CD14-positive monocyte (primary cell): ENCODE data around the gene RRP7A. TPM values are rescaled to one million over a fixed set of nuclear protein-coding genes. Genes with fewer than 3 reads are reported as not detected.
"Not testable (repeated sequence)": the region's sequence is repeated elsewhere in the genome, so short reads cannot be mapped to it uniquely, and the experiment has no call there.

Experiments used
- DNase-seq, 3 donors: peaks; one replicate each; pipeline ENCODE4 v3.0.0-alpha.2; 2011 to 2022
- H2AFZ ChIP-seq: 2 replicates; pipeline ENCODE4 v1.6.0; 2012; ENCODE audit warnings: mild to moderate bottlenecking, low read depth, low read length, inconsistent platforms; ENCODE audit not compliant: insufficient read depth, poor library complexity, severe bottlenecking
- H3K27ac ChIP-seq, 2 donors: 1 replicate in 1 of 2; 2 replicates in 1 of 2; pipeline ENCODE4 v1.5.1; 2012 to 2013; ENCODE audit warnings: low read length in 2 of 2, control low read depth in 1 of 2, inconsistent platforms in 1 of 2, low read depth in 1 of 2, mild to moderate bottlenecking in 1 of 2
- H3K27me3 ChIP-seq, 2 donors: one replicate each; pipeline versions ENCODE4 v1.6.0 to v1.6.1; 2011 to 2013; ENCODE audit warnings: low read length in 2 of 2; ENCODE audit not compliant: control insufficient read depth in 2 of 2, insufficient read depth in 2 of 2
- H3K36me3 ChIP-seq, 2 donors: replicated peaks in 1 of 2; 1 replicate in 1 of 2; 2 replicates in 1 of 2; pipeline versions ENCODE4 v1.5.1 to v1.6.1; 2012 to 2013; ENCODE audit warnings: low read length in 2 of 2, control low read depth in 1 of 2, inconsistent platforms in 1 of 2, mild to moderate bottlenecking in 1 of 2; ENCODE audit not compliant: insufficient read depth in 2 of 2, control insufficient read depth in 1 of 2
- H3K4me1 ChIP-seq, 2 donors: 1 replicate in 1 of 2; 2 replicates in 1 of 2; pipeline versions ENCODE4 v1.5.1 to v1.6.1; 2012 to 2013; ENCODE audit warnings: low read length in 2 of 2, control low read depth in 1 of 2, inconsistent platforms in 1 of 2, mild to moderate bottlenecking in 1 of 2, moderate library complexity in 1 of 2; ENCODE audit not compliant: insufficient read depth in 2 of 2, control insufficient read depth in 1 of 2
- H3K4me2 ChIP-seq: replicated peaks from 2 replicates; pipeline ENCODE3; 2012; ENCODE audit warnings: low read length, moderate library complexity, mild to moderate bottlenecking; ENCODE audit not compliant: poor library complexity, severe bottlenecking; ENCODE audit errors: extremely low read depth
- H3K4me3 ChIP-seq, 3 experiments: fragments of 200-600 bp in 1 of 3; sonication (generic) in 1 of 3; replicated peaks in 1 of 3; 1 replicate in 2 of 3; 2 replicates in 1 of 3; pipeline ENCODE4 v1.5.1; 2011 to 2013; ENCODE audit warnings: low read length in 3 of 3, mild to moderate bottlenecking in 3 of 3, control low read depth in 2 of 3, low read depth in 2 of 3, inconsistent platforms in 1 of 3, moderate library complexity in 1 of 3
- H3K79me2 ChIP-seq: 2 replicates; pipeline ENCODE4 v1.6.0; 2012; ENCODE audit warnings: mild to moderate bottlenecking, control low read depth, inconsistent platforms, low read length, moderate library complexity; ENCODE audit not compliant: insufficient read depth
- H3K9ac ChIP-seq: 2 replicates; pipeline ENCODE4 v1.6.0; 2017; ENCODE audit warnings: low read length, mild to moderate bottlenecking; ENCODE audit not compliant: insufficient read depth, poor library complexity, severe bottlenecking
- H3K9me3 ChIP-seq, 2 donors: replicated peaks in 1 of 2; 1 replicate in 1 of 2; 2 replicates in 1 of 2; pipeline versions ENCODE4 v1.5.1 to v1.6.1; 2012 to 2013; ENCODE audit warnings: low read length in 2 of 2, control low read depth in 1 of 2; ENCODE audit not compliant: control insufficient read depth in 1 of 2, insufficient read depth in 1 of 2
- H4K20me1 ChIP-seq: 2 replicates; pipeline ENCODE4 v1.6.0; 2012; ENCODE audit warnings: mild to moderate bottlenecking, low read length, control low read depth, moderate library complexity; ENCODE audit not compliant: insufficient read depth
- H3K27ac Mint-ChIP-seq, 7 donors: one replicate each; pipeline ENCODE4 v1.8.0; 2020; ENCODE audit warnings: mild to moderate bottlenecking in 7 of 7, mixed read lengths in 7 of 7, moderate library complexity in 6 of 7, inconsistent platforms in 2 of 7
- H3K27me3 Mint-ChIP-seq, 3 donors: one replicate each; pipeline ENCODE4 v1.8.0; 2021 to 2022; ENCODE audit warnings: low read depth in 3 of 3, mild to moderate bottlenecking in 3 of 3, mixed read lengths in 3 of 3, moderate library complexity in 3 of 3, inconsistent platforms in 1 of 3
- H3K36me3 Mint-ChIP-seq, 2 donors: one replicate each; pipeline ENCODE4 v1.8.0; 2020; ENCODE audit warnings: mixed read lengths in 2 of 2, inconsistent platforms in 1 of 2, mild to moderate bottlenecking in 1 of 2
- H3K4me1 Mint-ChIP-seq: one replicate; pipeline ENCODE4 v1.8.0; 2020; ENCODE audit warnings: mild to moderate bottlenecking, mixed read lengths
- H3K4me3 Mint-ChIP-seq, 2 donors: one replicate each; pipeline ENCODE4 v1.8.0; 2020; ENCODE audit warnings: mild to moderate bottlenecking in 2 of 2, mixed read lengths in 2 of 2, moderate library complexity in 1 of 2
- H3K9me3 Mint-ChIP-seq, 7 donors: one replicate each; pipeline ENCODE4 v1.8.0; 2020 to 2022; ENCODE audit warnings: mixed read lengths in 7 of 7, mild to moderate bottlenecking in 6 of 7, moderate library complexity in 6 of 7, inconsistent platforms in 2 of 7
- CTCF ChIP-seq: fragments of 200-600 bp; IDR thresholded peaks from one replicate; pipeline ENCODE4 v1.8.0; 2022; ENCODE audit warnings: antibody characterized with exemption, mild to moderate bottlenecking
- WGBS: methylation state at CpG from one replicate; pipeline ENCODE4 v1.1.5; 2013; ENCODE audit warnings: missing lambda C conversion rate; ENCODE audit not compliant: insufficient coverage; 5-methylcytosine and 5-hydroxymethylcytosine counted together
- intact Hi-C, 2 donors: fragments of 100-400 bp; cut with micrococcal nuclease; formaldehyde crosslinking; loops; one replicate each; pipeline versions ENCODE4 v1.15.0 to v1.15.1; 2023
- polyA plus RNA-seq, 3 donors: library from polyadenylated mRNA; depleted of rRNA in 1 of 3; unstranded in 2 of 3; stranded (reverse) in 1 of 3; fragments of 300-500 nt in 2 of 3; fragments of >200 nt in 1 of 3; fragmentation: Illumina TruSeq in 2 of 3; gene quantifications; 1 replicate in 2 of 3; 2 replicates in 1 of 3; pipeline ENCODE4 v1.2.3, GENCODE V29; 2012 to 2021

Gene RRP7A
- polyA plus RNA-seq, 3 donors: 19.4 to 59.9 (median 29.1) TPM

GRCh38 chr22:42537199-42537831 is 17.7 kb upstream of the RRP7A start:
- H3K36me3 Mint-ChIP-seq: not testable (repeated sequence)
- H3K27ac Mint-ChIP-seq: peak overlapping the region; percentile 35 to 95 (median 88)

GRCh38 chr22:42536634-42537033 is 17.0 kb upstream of the RRP7A start:
- DNase-seq, intact Hi-C loops, H3K9me3 ChIP-seq, H3K4me3 Mint-ChIP-seq, H4K20me1 ChIP-seq, H3K79me2 ChIP-seq, H3K9ac ChIP-seq, H3K4me3 ChIP-seq, H3K27me3 ChIP-seq, H3K36me3 Mint-ChIP-seq, H3K27me3 Mint-ChIP-seq, H3K36me3 ChIP-seq, H3K4me2 ChIP-seq, H3K9me3 Mint-ChIP-seq: not testable (repeated sequence)
- H3K27ac ChIP-seq: peak overlapping the region; percentile 10 to 74
- Mint-ChIP-seq H3K27ac (peak overlapping the region; percentile 35 to 95 (median 88)), H3K4me1 (peaks cover 37% of the 10 kb centered on the region)
- peak overlapping the region; percentile 72 for H2AFZ ChIP-seq
- WGBS: 97% methylated on average over 18 of the region's 18 CpGs
- H3K4me1 ChIP-seq: peaks cover 15 to 20% of the 10 kb centered on the region in 2 donors

More at GRCh38 chr22:42537199-42537831, 17.7 kb upstream of the RRP7A start:
- H3K9ac ChIP-seq, H3K79me2 ChIP-seq, H3K9me3 ChIP-seq, H3K27me3 ChIP-seq, H3K27me3 Mint-ChIP-seq, DNase-seq, H4K20me1 ChIP-seq, H3K4me3 ChIP-seq, intact Hi-C loops, H3K9me3 Mint-ChIP-seq, H3K4me2 ChIP-seq, H3K36me3 ChIP-seq, H3K4me3 Mint-ChIP-seq: not testable (repeated sequence)
- Histone ChIP-seq H3K27ac (peak overlapping the region; percentile 10 to 74), H3K4me1 (peaks cover 15 to 20% of the 10 kb centered on the region in 2 donors), H2AFZ (peak overlapping the region; percentile 72)
- WGBS: 67% methylated on average over 3 of the region's 14 CpGs
- H3K4me1 Mint-ChIP-seq: peaks cover 37% of the 10 kb centered on the region

GRCh38 chr22:42536166-42536565 is 16.6 kb upstream of the RRP7A start:
- Mint-ChIP-seq H3K9me3 (no peaks in the 10 kb centered on the region), H3K36me3 (no peaks in the 10 kb centered on the region), H3K27ac (peak overlapping the region in 1 of 7 donors; percentile 39), H3K27me3 (peaks cover 2 to 8% (median 5%) of the 10 kb centered on the region in 3 donors), H3K4me1 (peaks cover 37% of the 10 kb centered on the region), H3K4me3 (no peak overlapping the region)
- H4K20me1 ChIP-seq: no peaks in the 10 kb centered on the region
- WGBS: 97% methylated on average over 6 of the region's 7 CpGs
- no peaks in the 10 kb centered on the region for H3K27me3 ChIP-seq
- no peak for TF ChIP-seq CTCF
- H3K36me3 ChIP-seq: no peaks in the 10 kb centered on the region
- peaks cover 15 to 20% of the 10 kb centered on the region in 2 donors for H3K4me1 ChIP-seq
- no peak overlapping the region for H3K9ac ChIP-seq
- H3K4me3 ChIP-seq: no peak overlapping the region
- no peak overlapping the region for H3K4me2 ChIP-seq
- H3K79me2 ChIP-seq: no peaks in the 10 kb centered on the region
- intact Hi-C loops: no loop called here
- H3K27ac ChIP-seq: no peak overlapping the region
- no peaks in the 10 kb centered on the region for H3K9me3 ChIP-seq
- no peak overlapping the region for H2AFZ ChIP-seq
- no peak for DNase-seq

- H3K36me3 Mint-ChIP-seq, H3K79me2 ChIP-seq, H3K27me3 Mint-ChIP-seq, H3K9ac ChIP-seq, H3K9me3 Mint-ChIP-seq, H3K4me3 ChIP-seq, H3K9me3 ChIP-seq, H3K27me3 ChIP-seq, H3K36me3 ChIP-seq, H3K4me3 Mint-ChIP-seq, H3K27ac ChIP-seq, intact Hi-C loops, DNase-seq, H4K20me1 ChIP-seq, H3K27ac Mint-ChIP-seq, H2AFZ ChIP-seq, H3K4me2 ChIP-seq: not testable (repeated sequence)
- no CpG with 5 or more reads among the region's 14 CpGs for whole genome bisulfite sequencing
- H3K4me1 Mint-ChIP-seq: peaks cover 37% of the 10 kb centered on the region
- H3K4me1 ChIP-seq: peaks cover 15 to 20% of the 10 kb centered on the region in 2 donors
These were observed 15.6 kb upstream of the RRP7A start for GRCh38 chr22:42535082-42535731.
